Fibroblast of lung (primary cell): ENCODE data around the gene ALDH1L2.

Experiments used
- EZH2 ChIP-seq: IDR thresholded peaks from 2 replicates; pipeline ENCODE4 v1.5.1; 2012; ENCODE audit warnings: low read length, control low read depth, mild to moderate bottlenecking; ENCODE audit errors: missing control alignments
- TF ChIP-seq, protein P1 (sequence below), 2 donors: IDR thresholded peaks in 1 of 2; conservative IDR thresholded peaks in 1 of 2; 1 replicate in 1 of 2; 2 replicates in 1 of 2; pipeline ENCODE4 v1.5.1; 2011 to 2012; ENCODE audit warnings: low read length in 2 of 2, control low read depth in 1 of 2, inconsistent platforms in 1 of 2, low read depth in 1 of 2, mild to moderate bottlenecking in 1 of 2

DNA sequence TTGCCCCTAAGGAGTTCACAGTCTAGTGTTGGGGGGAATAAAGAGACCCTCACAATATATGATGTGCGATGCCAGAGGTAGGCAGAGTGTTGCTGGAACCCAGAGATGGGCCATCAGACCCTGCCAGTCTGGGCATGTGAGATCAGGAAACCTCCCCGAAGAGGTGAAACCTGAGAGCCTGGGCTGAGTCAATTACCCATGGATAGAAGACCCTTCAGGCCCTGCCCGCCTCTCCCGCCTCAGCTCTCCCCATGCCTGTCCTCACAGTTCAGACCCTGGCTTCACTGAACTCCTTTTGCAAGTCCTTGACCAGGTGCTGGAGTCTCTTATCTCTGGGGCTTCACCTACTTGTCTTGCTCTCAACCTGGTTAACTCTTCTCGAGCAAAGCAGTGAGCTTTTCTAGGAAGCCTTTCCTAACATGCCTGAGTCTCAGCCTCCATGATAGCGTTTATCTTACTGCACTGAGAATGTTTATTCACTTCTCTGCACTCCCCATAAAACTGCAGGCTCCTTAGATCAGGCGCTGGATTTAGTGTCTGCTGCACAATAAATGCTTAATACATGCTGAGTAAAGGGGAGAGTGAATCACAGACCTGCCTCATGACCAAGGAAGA lies 19.6 kb downstream of the ALDH1L2 start:
- TF ChIP-seq, protein P1, sequence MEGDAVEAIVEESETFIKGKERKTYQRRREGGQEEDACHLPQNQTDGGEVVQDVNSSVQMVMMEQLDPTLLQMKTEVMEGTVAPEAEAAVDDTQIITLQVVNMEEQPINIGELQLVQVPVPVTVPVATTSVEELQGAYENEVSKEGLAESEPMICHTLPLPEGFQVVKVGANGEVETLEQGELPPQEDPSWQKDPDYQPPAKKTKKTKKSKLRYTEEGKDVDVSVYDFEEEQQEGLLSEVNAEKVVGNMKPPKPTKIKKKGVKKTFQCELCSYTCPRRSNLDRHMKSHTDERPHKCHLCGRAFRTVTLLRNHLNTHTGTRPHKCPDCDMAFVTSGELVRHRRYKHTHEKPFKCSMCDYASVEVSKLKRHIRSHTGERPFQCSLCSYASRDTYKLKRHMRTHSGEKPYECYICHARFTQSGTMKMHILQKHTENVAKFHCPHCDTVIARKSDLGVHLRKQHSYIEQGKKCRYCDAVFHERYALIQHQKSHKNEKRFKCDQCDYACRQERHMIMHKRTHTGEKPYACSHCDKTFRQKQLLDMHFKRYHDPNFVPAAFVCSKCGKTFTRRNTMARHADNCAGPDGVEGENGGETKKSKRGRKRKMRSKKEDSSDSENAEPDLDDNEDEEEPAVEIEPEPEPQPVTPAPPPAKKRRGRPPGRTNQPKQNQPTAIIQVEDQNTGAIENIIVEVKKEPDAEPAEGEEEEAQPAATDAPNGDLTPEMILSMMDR (conservative IDR thresholded peaks at IDR 0.05 in 1 of 2, IDR thresholded peaks at IDR 0.05 in 1 of 2; ENCODE audit: low read depth in 1 of 2, low read length in 2 of 2): no peak
- TF ChIP-seq EZH2: no peak
